ENCODE results near the gene ADCY2. TPM values are rescaled to one million over a fixed set of nuclear protein-coding genes. Genes with fewer than 3 reads are reported as not detected.

ADCY2 gene
- total RNA-seq, 1 donor from 2014 or later = 18.4 TPM

DNA sequence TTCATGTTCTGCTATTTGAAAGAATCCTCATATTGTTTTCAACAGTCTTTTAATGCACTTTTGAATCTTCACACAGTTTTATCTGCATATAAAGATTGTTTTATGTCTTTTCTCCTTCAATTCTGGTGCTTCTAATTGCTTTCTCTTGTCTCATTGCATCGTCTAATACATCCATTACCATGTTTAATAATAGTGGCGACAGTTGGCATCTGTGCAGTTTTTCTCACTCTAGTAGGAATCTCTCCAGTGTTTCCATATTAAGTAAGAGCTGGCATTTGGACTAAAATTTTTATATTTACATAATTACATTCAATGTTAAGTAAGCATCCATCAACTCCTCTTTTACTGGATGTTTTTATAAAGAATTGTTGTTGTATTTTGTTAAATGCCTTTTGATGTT lies 49.9 kb downstream of the ADCY2 start:
- H3K36me3 ChIP-seq = no peaks in the 10 kb centered on the region
- no peaks in the 10 kb centered on the region for H3K27me3 ChIP-seq
- no peak for TF ChIP-seq POLR2AphosphoS5 (IDR thresholded peaks at IDR 0.05; ENCODE audit: insufficient read depth in 1 of 2, low read depth in 1 of 2)
- no peak for TF ChIP-seq POLR2A (IDR thresholded peaks at IDR 0.05)
- TF ChIP-seq, protein P1, sequence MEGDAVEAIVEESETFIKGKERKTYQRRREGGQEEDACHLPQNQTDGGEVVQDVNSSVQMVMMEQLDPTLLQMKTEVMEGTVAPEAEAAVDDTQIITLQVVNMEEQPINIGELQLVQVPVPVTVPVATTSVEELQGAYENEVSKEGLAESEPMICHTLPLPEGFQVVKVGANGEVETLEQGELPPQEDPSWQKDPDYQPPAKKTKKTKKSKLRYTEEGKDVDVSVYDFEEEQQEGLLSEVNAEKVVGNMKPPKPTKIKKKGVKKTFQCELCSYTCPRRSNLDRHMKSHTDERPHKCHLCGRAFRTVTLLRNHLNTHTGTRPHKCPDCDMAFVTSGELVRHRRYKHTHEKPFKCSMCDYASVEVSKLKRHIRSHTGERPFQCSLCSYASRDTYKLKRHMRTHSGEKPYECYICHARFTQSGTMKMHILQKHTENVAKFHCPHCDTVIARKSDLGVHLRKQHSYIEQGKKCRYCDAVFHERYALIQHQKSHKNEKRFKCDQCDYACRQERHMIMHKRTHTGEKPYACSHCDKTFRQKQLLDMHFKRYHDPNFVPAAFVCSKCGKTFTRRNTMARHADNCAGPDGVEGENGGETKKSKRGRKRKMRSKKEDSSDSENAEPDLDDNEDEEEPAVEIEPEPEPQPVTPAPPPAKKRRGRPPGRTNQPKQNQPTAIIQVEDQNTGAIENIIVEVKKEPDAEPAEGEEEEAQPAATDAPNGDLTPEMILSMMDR (IDR thresholded peaks at IDR 0.05) = no peak
- no peak overlapping the region for H3K4me3 ChIP-seq
- no peak overlapping the region for H3K27ac ChIP-seq
- DNase-seq (ENCODE audit: extremely low spot score in 2 of 2) = no peak
- intact Hi-C loops (cut with DNase I) = no loop called here
- no peaks in the 10 kb centered on the region for H3K4me1 ChIP-seq
- peaks cover under 1% of the 10 kb centered on the region for H3K9me3 ChIP-seq

DNA sequence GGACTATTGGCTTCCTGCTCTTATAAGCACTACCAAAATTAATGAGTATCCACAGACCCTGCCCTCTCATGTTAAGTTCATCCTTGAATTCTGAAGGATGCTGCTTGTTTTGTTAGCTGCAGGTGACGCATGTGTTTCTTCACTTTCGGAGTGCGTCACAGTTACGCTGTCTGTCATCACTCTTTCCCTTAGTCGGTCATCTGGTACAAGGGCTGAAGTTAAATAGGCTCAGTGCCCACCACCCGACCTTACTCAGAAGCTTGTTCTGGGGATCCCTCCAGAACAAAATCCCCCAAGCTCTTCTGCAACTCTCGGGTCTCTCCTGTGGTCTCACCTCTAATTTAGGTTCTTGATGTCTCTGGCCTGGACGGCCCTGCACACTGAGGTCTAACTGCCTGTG lies 51.0 kb downstream of the ADCY2 start:
- TF ChIP-seq POLR2A (IDR thresholded peaks at IDR 0.05) (no peak), POLR2AphosphoS5 (IDR thresholded peaks at IDR 0.05; ENCODE audit: insufficient read depth in 1 of 2, low read depth in 1 of 2) (no peak)
- TF ChIP-seq, protein P1 (IDR thresholded peaks at IDR 0.05) = no peak
- no peaks in the 10 kb centered on the region for H3K27me3 ChIP-seq
- peaks cover 3% of the 10 kb centered on the region for H3K9me3 ChIP-seq
- no peak overlapping the region for H3K4me3 ChIP-seq
- no peak overlapping the region for H3K27ac ChIP-seq
- no peaks in the 10 kb centered on the region for H3K4me1 ChIP-seq
- no peak for DNase-seq (ENCODE audit: extremely low spot score in 2 of 2)
- intact Hi-C loops (cut with DNase I) = no loop called here
- H3K36me3 ChIP-seq = no peaks in the 10 kb centered on the region

DNA sequence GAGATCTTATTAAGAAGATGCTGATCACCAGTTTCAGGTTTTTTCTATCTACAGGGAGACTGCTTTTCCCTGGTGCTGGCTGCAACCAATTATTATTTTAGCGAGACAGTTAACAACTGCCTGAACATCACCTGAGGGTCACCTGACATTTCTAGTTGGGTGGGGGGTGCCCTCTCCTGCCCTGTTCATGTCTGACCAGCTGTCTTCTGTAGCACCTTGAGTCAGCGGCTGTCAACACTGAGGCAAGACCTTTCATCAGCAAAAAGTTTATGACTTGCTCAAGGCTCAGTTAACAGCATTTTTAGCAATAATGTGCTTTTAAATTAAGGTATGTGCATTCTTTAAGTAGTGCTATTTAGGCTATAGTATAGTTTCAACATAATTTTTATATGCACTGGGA lies 58.0 kb downstream of the ADCY2 start:
- Histone ChIP-seq H3K9me3 (peaks cover 3% of the 10 kb centered on the region), H3K36me3 (no peaks in the 10 kb centered on the region)

DNA sequence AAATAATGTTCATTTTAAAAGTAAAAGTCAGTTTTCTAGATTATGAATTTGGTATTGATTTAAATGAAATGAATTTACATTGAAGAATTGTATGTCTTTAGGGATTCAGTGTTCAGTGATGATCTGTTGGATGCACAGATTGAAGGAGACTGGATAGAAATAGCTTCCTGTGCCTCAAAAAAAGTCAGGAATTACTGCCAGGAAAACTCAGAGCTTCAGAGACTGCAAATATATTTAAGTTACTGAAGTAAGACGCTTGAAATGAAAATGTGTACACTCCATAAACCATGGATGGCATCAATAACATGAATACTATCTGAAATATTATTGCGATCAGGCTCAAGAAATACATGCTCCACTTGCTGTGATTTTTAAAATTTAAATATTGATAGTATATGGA lies 60.3 kb downstream of the ADCY2 start:
- DNase-seq (ENCODE audit: extremely low spot score in 2 of 2) = no peak
- no peaks in the 10 kb centered on the region for H3K27me3 ChIP-seq
- no peaks in the 10 kb centered on the region for H3K36me3 ChIP-seq
- H3K4me3 ChIP-seq = no peak overlapping the region
- no peak overlapping the region for H3K27ac ChIP-seq
- no peaks in the 10 kb centered on the region for H3K4me1 ChIP-seq
- TF ChIP-seq, protein P1 (IDR thresholded peaks at IDR 0.05) = no peak
- no peak for TF ChIP-seq POLR2A (IDR thresholded peaks at IDR 0.05)
- no peak for TF ChIP-seq POLR2AphosphoS5 (IDR thresholded peaks at IDR 0.05; ENCODE audit: insufficient read depth in 1 of 2, low read depth in 1 of 2)
- intact Hi-C loops (cut with DNase I) = no loop called here
- H3K9me3 ChIP-seq = no peaks in the 10 kb centered on the region

More for the DNA sequence above, 58.0 kb downstream of the ADCY2 start:
- Histone ChIP-seq H3K27me3 (no peaks in the 10 kb centered on the region), H3K27ac (no peak overlapping the region), H3K4me1 (no peaks in the 10 kb centered on the region), H3K4me3 (no peak overlapping the region)
- DNase-seq (ENCODE audit: extremely low spot score in 2 of 2) = no peak
- intact Hi-C loops (cut with DNase I) = no loop called here
- no peak for TF ChIP-seq POLR2AphosphoS5 (IDR thresholded peaks at IDR 0.05; ENCODE audit: insufficient read depth in 1 of 2, low read depth in 1 of 2)
- TF ChIP-seq, protein P1 (IDR thresholded peaks at IDR 0.05) = no peak

DNA sequence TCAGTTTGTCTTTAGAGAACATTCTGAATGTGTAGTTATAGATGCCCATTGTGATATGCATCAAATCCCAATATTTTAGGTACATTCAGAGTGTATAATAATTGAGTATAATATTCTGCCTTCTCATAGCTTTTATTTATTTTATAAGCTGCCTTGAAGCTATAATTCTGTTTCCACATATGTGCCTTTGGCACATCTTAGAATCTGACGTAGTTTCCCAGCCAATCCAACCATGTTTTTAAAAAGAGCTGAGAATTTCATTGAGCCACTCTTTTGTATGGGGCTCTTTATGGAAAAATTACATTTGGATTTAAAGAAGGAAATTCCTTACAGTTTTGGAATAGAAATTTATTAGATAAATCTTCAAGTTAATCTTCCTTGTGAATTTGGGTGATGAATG lies 65.4 kb downstream of the ADCY2 start:
- no peak for TF ChIP-seq POLR2AphosphoS5 (IDR thresholded peaks at IDR 0.05; ENCODE audit: insufficient read depth in 1 of 2, low read depth in 1 of 2)
- TF ChIP-seq, protein P1 (IDR thresholded peaks at IDR 0.05) = no peak
- TF ChIP-seq POLR2A (IDR thresholded peaks at IDR 0.05) = no peak

More for the DNA sequence above, 65.4 kb downstream of the ADCY2 start:
- no peaks in the 10 kb centered on the region for H3K4me1 ChIP-seq
- no peak overlapping the region for H3K4me3 ChIP-seq
- no peak overlapping the region for H3K27ac ChIP-seq
- intact Hi-C loops (cut with DNase I) = no loop called here
- no peaks in the 10 kb centered on the region for H3K36me3 ChIP-seq
- no peaks in the 10 kb centered on the region for H3K27me3 ChIP-seq
- H3K9me3 ChIP-seq = no peaks in the 10 kb centered on the region
- DNase-seq (ENCODE audit: extremely low spot score in 2 of 2) = no peak
